Liver (tissue), 3 donors: ENCODE data around the gene MYOF.

Experiments used
- CTCF ChIP-seq: fragments of 150-350 bp; IDR thresholded peaks from 2 replicates; pipeline ENCODE4 v1.5.1; 2017; ENCODE audit warnings: improper control_type of control experiment, low read depth, low read length; ENCODE audit not compliant: missing input control
- GABPA ChIP-seq, 2 donors: IDR thresholded peaks in 1 of 2; conservative IDR thresholded peaks in 1 of 2; 2 replicates each; pipeline ENCODE4 v1.6.1; 2016; ENCODE audit warnings: antibody characterized with exemption in 2 of 2, mild to moderate bottlenecking in 1 of 2, moderate library complexity in 1 of 2
- RAD21 ChIP-seq, 2 donors: IDR thresholded peaks; 2 replicates each; pipeline ENCODE4 v1.6.1; 2016; ENCODE audit warnings: antibody characterized with exemption in 2 of 2, mild to moderate bottlenecking in 2 of 2
- TAF1 ChIP-seq: conservative IDR thresholded peaks from 2 replicates; pipeline ENCODE4 v1.6.1; 2016; ENCODE audit warnings: antibody characterized with exemption, mild to moderate bottlenecking
- YY1 ChIP-seq: IDR thresholded peaks from 2 replicates; pipeline ENCODE4 v1.6.1; 2016; ENCODE audit warnings: antibody characterized with exemption, mild to moderate bottlenecking
- TF ChIP-seq, protein P1 (sequence below): IDR thresholded peaks from 2 replicates; pipeline ENCODE4 v1.6.1; 2016; ENCODE audit warnings: antibody characterized with exemption
- TF ChIP-seq, protein P2 (sequence below): IDR thresholded peaks from 2 replicates; pipeline ENCODE4 v1.6.1; 2016; ENCODE audit warnings: antibody characterized with exemption, mild to moderate bottlenecking
- donor health status: healthy.
- donor health status: healthy.

DNA sequence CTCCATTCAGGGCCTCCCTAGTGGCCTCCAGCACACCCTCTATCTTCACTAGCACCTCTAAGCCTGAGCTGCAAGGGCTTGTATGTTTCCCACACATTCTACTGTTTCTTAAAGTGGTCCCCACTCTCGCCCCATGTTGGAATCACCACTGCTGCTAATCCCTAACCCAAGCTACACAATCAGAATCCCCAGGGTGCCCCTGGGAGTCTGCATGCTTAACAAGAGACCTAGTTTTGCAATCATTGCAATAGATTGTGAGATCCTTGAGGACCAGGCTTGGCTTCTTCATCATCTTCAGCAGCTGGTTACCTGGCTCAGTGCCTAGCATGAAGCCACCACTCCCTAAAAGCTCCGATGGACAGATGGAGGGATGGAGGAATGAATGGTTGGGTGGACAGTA is 113.9 kb downstream of the MYOF start:
- TF ChIP-seq GABPA (IDR thresholded peaks at IDR 0.05 in 1 of 2, conservative IDR thresholded peaks at IDR 0.05 in 1 of 2) = no peak
- no peak for TF ChIP-seq YY1
- no peak for TF ChIP-seq TAF1
- no peak for TF ChIP-seq RAD21 (IDR thresholded peaks at IDR 0.05)
- TF ChIP-seq CTCF = no peak
- TF ChIP-seq, protein P1, sequence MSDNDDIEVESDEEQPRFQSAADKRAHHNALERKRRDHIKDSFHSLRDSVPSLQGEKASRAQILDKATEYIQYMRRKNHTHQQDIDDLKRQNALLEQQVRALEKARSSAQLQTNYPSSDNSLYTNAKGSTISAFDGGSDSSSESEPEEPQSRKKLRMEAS = no peak
- TF ChIP-seq, protein P2, sequence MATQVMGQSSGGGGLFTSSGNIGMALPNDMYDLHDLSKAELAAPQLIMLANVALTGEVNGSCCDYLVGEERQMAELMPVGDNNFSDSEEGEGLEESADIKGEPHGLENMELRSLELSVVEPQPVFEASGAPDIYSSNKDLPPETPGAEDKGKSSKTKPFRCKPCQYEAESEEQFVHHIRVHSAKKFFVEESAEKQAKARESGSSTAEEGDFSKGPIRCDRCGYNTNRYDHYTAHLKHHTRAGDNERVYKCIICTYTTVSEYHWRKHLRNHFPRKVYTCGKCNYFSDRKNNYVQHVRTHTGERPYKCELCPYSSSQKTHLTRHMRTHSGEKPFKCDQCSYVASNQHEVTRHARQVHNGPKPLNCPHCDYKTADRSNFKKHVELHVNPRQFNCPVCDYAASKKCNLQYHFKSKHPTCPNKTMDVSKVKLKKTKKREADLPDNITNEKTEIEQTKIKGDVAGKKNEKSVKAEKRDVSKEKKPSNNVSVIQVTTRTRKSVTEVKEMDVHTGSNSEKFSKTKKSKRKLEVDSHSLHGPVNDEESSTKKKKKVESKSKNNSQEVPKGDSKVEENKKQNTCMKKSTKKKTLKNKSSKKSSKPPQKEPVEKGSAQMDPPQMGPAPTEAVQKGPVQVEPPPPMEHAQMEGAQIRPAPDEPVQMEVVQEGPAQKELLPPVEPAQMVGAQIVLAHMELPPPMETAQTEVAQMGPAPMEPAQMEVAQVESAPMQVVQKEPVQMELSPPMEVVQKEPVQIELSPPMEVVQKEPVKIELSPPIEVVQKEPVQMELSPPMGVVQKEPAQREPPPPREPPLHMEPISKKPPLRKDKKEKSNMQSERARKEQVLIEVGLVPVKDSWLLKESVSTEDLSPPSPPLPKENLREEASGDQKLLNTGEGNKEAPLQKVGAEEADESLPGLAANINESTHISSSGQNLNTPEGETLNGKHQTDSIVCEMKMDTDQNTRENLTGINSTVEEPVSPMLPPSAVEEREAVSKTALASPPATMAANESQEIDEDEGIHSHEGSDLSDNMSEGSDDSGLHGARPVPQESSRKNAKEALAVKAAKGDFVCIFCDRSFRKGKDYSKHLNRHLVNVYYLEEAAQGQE = no peak
